K562 (cell line): ENCODE measurements around the gene TIMM10. TPM values are rescaled to one million over a fixed set of nuclear protein-coding genes. Genes with fewer than 3 reads are reported as not detected.

ENCODE experiments used
- BCOR ChIP-seq: fragments of 450-650 bp; IDR thresholded peaks from 2 replicates; pipeline ENCODE4 v1.6.1; 2016
- HDAC2 ChIP-seq: fragments of 450-650 bp; IDR thresholded peaks from 2 replicates; pipeline ENCODE4 v1.6.1; 2016; ENCODE audit warnings: mild to moderate bottlenecking
- HMBOX1 ChIP-seq: sonication (generic); IDR thresholded peaks from 2 replicates; pipeline ENCODE4 v1.6.1; 2016
- JUND ChIP-seq, 2 experiments: IDR thresholded peaks; 2 replicates in 1 of 2; 3 replicates in 1 of 2; pipeline ENCODE4 v1.6.1; 2011; ENCODE audit warnings: borderline replicate concordance in 2 of 2, low read depth in 2 of 2, low read length in 2 of 2, improper control_type of control experiment in 1 of 2, missing biosample characterization in 1 of 2, missing genetic modification characterization in 1 of 2, missing genetic modification reagents in 1 of 2
- KDM1A ChIP-seq, 2 experiments: fragments of 450-650 bp; IDR thresholded peaks; 2 replicates each; pipeline ENCODE4 v1.6.1; 2016; ENCODE audit warnings: mild to moderate bottlenecking in 2 of 2
- LEF1 ChIP-seq: fragments of 450-650 bp; IDR thresholded peaks from 2 replicates; pipeline ENCODE4 v1.6.1; 2016; ENCODE audit warnings: mild to moderate bottlenecking
- MYC ChIP-seq, 2 experiments: fragments of 250-450 bp in 1 of 2; sonication (Bioruptor Pico) in 1 of 2; IDR thresholded peaks; 2 replicates each; pipeline versions ENCODE4 v1.5.1 to v1.6.1; 2012 to 2021; ENCODE audit warnings: low read depth in 2 of 2, borderline replicate concordance in 1 of 2, improper control_type of control experiment in 1 of 2, low read length in 1 of 2, mild to moderate bottlenecking in 1 of 2, moderate library complexity in 1 of 2
- POU5F1 ChIP-seq: fragments of 150-350 bp; IDR thresholded peaks from 2 replicates; pipeline ENCODE4 v1.6.1; 2014; ENCODE audit warnings: borderline replicate concordance, low read length, low read depth, mild to moderate bottlenecking; ENCODE audit not compliant: partially characterized antibody
- RAD21 ChIP-seq, 2 experiments: fragments of 250-450 bp in 1 of 2; fragments of 450-650 bp in 1 of 2; sonication (Bioruptor Pico) in 1 of 2; formaldehyde crosslinking in 1 of 2; IDR thresholded peaks in 1 of 2; conservative IDR thresholded peaks in 1 of 2; 2 replicates each; pipeline versions ENCODE4 v1.4.0 to v1.8.0; 2020 to 2022; ENCODE audit warnings: mild to moderate bottlenecking in 2 of 2, moderate library complexity in 1 of 2
- REST ChIP-seq, 2 experiments: fragments of 450-650 bp; formaldehyde crosslinking in 1 of 2; IDR thresholded peaks; 2 replicates each; pipeline versions ENCODE4 v1.4.0 to v1.6.1; 2014 to 2020; ENCODE audit warnings: mild to moderate bottlenecking in 2 of 2, borderline replicate concordance in 1 of 2, low read depth in 1 of 2
- TCF15 ChIP-seq: fragments of 250-450 bp; sonication (Bioruptor Pico); IDR thresholded peaks from 2 replicates; pipeline ENCODE4 v1.8.0; 2022; ENCODE audit warnings: moderate library complexity, mild to moderate bottlenecking, inconsistent platforms
- TCF3 ChIP-seq: sonication (generic); formaldehyde crosslinking; IDR thresholded peaks from 2 replicates; pipeline ENCODE4 v1.4.0; 2020; ENCODE audit warnings: mild to moderate bottlenecking, missing genetic modification reagents
- XRCC5 ChIP-seq: fragments of 200-400 bp; formaldehyde crosslinking; IDR thresholded peaks from 2 replicates; pipeline ENCODE4 v1.6.1; 2017; ENCODE audit warnings: low read depth, mild to moderate bottlenecking, low read length
- ZBTB12 ChIP-seq: fragments of 250-450 bp; sonication (Bioruptor Pico); IDR thresholded peaks from 2 replicates; pipeline ENCODE4 v1.4.0; 2020
- ZNF764 ChIP-seq: fragments of 250-450 bp; sonication (Bioruptor Pico); IDR thresholded peaks from 2 replicates; pipeline ENCODE4 v1.4.0; 2020; ENCODE audit warnings: low read depth, mild to moderate bottlenecking, moderate library complexity
- polyA plus RNA-seq, 8 experiments: library from polyadenylated mRNA; depleted of rRNA in 4 of 8; stranded (reverse) in 5 of 8; unstranded in 3 of 8; fragments of >200 nt; fragmentation: Nextera tagmentation in 2 of 8; fragmentation: Illumina TruSeq in 1 of 8; extraction: Ambion mirVana in 2 of 8; extraction: Trizol in 1 of 8; gene quantifications; 2 replicates each; pipeline versions ENCODE4 v1.2.1 to v1.2.3, GENCODE V29; 2011 to 2014; ENCODE audit warnings: inconsistent platforms in 1 of 8, missing spikeins in 1 of 8
- total RNA-seq, 7 experiments: library from RNA; depleted of rRNA in 6 of 7; stranded (reverse); fragments of >200 nt in 6 of 7; fragmentation: Illumina TruSeq in 2 of 7; extraction: Trizol in 2 of 7; gene quantifications; 2 replicates each; pipeline versions ENCODE4 v1.2.1 to v1.2.3, GENCODE V29; 2011 to 2021; ENCODE audit warnings: low replicate concordance in 1 of 7

Gene TIMM10
- total and polyA plus RNA-seq, 9 of the 15 experiments (the other 6 are each of a cell fraction or from before 2014, with no cell fraction given) = 109 to 553 (median 172) TPM

- TF ChIP-seq REST (IDR thresholded peaks at IDR 0.05; ENCODE audit: borderline replicate concordance) (peak; percentile 64), REST (CRISPR knock-in tag; IDR thresholded peaks at IDR 0.05; ENCODE audit: low read depth) (no peak), ZNF764 (peak; percentile 76; the same call in 1 of the 2 replicates), HMBOX1 (peak; percentile 44), KDM1A (IDR thresholded peaks at IDR 0.05) (peak; percentile 67 to 81), HDAC2 (peak; percentile 74; the same call in 1 of the 2 replicates), JUND (IDR thresholded peaks at IDR 0.05; ENCODE audit: borderline replicate concordance, low read depth, low read length) (peak; percentile 50; the same call in 1 of the 2 replicates), JUND (tag; IDR thresholded peaks at IDR 0.05; ENCODE audit: borderline replicate concordance, low read depth, low read length) (no peak; the same call in 2 of the 3 replicates), ZBTB12 (CRISPR knock-in tag) (no peak), BCOR (peak; percentile 95), POU5F1 (no peak), TCF3 (peak; percentile 27; the same call in 1 of the 2 replicates), MYC (IDR thresholded peaks at IDR 0.05; ENCODE audit: low read depth, low read length) (0 out of 2 replicates have a peak, but pooled peaks have one; percentile 16), MYC (CRISPR knock-in tag; IDR thresholded peaks at IDR 0.05; ENCODE audit: borderline replicate concordance, low read depth) (no peak), RAD21 (CRISPR knock-in tag; conservative IDR thresholded peaks at IDR 0.05 in 1 of 2, IDR thresholded peaks at IDR 0.05 in 1 of 2) (peak; percentile 74 to 77), XRCC5 (0 out of 2 replicates have a peak, but pooled peaks have one; percentile 66), LEF1 (no peak), TCF15 (CRISPR knock-in tag) (no peak)
Measured at GRCh38 chr11:57480409-57481137, 50.0 kb downstream of the TIMM10 start (continued).
